Upper lobe of left lung (tissue), 6 donors: ENCODE measurements around the gene SHC2. TPM values are rescaled to one million over a fixed set of nuclear protein-coding genes. Genes with fewer than 3 reads are reported as not detected.

Experiments
- ATAC-seq, 2 donors: fragments of 200-7000 bp; cut with Tn5 transposase; one replicate each; pipeline ENCODE4 v1.9.1; 2022; ENCODE audit warnings: mild to moderate bottlenecking in 2 of 2, moderate library complexity in 2 of 2; ENCODE audit not compliant: low FRiP score in 2 of 2
- DNase-seq, 2 donors: peaks; one replicate each; pipeline ENCODE4 v3.0.0-alpha.2; 2019 to 2020
- H3K27ac ChIP-seq, 4 donors: fragments of 200-600 bp; sonication (generic); one replicate each; pipeline ENCODE4 v1.5.1; 2016 to 2019
- H3K27me3 ChIP-seq, 4 donors: fragments of 200-600 bp; sonication (generic); one replicate each; pipeline ENCODE4 v1.5.1; 2017 to 2019
- H3K36me3 ChIP-seq, 4 donors: fragments of 200-600 bp; sonication (generic); one replicate each; pipeline ENCODE4 v1.5.1; 2016 to 2019
- H3K4me1 ChIP-seq, 4 donors: fragments of 200-600 bp; sonication (generic); one replicate each; pipeline ENCODE4 v1.5.1; 2018 to 2019
- H3K4me3 ChIP-seq, 4 donors: fragments of 200-600 bp; sonication (generic); one replicate each; pipeline ENCODE4 v1.5.1; 2017 to 2019; ENCODE audit warnings: mild to moderate bottlenecking in 2 of 4, moderate library complexity in 1 of 4
- H3K9me3 ChIP-seq, 4 donors: fragments of 200-600 bp; sonication (generic); one replicate each; pipeline ENCODE4 v1.5.1; 2018 to 2019
- EP300 ChIP-seq, 4 donors: sonication (generic); formaldehyde crosslinking; IDR thresholded peaks; one replicate each; pipeline ENCODE4 v1.5.1; 2017; ENCODE audit warnings: antibody characterized with exemption in 4 of 4, control low read depth in 2 of 4
- POLR2A ChIP-seq, 4 donors: fragments of 450-650 bp; IDR thresholded peaks; one replicate each; pipeline ENCODE4 v1.5.1; 2016 to 2017; ENCODE audit warnings: antibody characterized with exemption in 4 of 4, mild to moderate bottlenecking in 2 of 4
- POLR2AphosphoS5 ChIP-seq, 2 donors: sonication (generic); formaldehyde crosslinking; IDR thresholded peaks; one replicate each; pipeline ENCODE4 v1.5.1; 2017; ENCODE audit warnings: antibody characterized with exemption in 2 of 2
- WGBS, 2 donors: methylation state at CpG; one replicate each; pipeline ENCODE4 v1.1.5; 2017 to 2018; 5-methylcytosine and 5-hydroxymethylcytosine counted together
- total RNA-seq, 6 donors: library from RNA; depleted of rRNA in 4 of 6; stranded (reverse); fragments of >200 nt in 4 of 6; gene quantifications; one replicate each; pipeline versions ENCODE4 v1.1.0 to v1.2.1, GENCODE V29; 2016 to 2021
- TF ChIP-seq, protein P1 (sequence below), 6 experiments: fragments of 450-650 bp in 4 of 6; fragments of 200-600 bp in 2 of 6; sonication (generic) in 2 of 6; IDR thresholded peaks; one replicate each; pipeline ENCODE4 v1.5.1; 2016 to 2019; ENCODE audit warnings: antibody characterized with exemption in 6 of 6
- donor health status: DM: no; HTN: no; CAD: no; lungs with moderate emphysema.
- donor health status: DM: no; HTN: yes; CAD: no; lungs with severe emphysema.

Gene SHC2
- total RNA-seq, 6 donors from 2014 or later: 10.5 to 104 (median 22.5) TPM

DNA sequence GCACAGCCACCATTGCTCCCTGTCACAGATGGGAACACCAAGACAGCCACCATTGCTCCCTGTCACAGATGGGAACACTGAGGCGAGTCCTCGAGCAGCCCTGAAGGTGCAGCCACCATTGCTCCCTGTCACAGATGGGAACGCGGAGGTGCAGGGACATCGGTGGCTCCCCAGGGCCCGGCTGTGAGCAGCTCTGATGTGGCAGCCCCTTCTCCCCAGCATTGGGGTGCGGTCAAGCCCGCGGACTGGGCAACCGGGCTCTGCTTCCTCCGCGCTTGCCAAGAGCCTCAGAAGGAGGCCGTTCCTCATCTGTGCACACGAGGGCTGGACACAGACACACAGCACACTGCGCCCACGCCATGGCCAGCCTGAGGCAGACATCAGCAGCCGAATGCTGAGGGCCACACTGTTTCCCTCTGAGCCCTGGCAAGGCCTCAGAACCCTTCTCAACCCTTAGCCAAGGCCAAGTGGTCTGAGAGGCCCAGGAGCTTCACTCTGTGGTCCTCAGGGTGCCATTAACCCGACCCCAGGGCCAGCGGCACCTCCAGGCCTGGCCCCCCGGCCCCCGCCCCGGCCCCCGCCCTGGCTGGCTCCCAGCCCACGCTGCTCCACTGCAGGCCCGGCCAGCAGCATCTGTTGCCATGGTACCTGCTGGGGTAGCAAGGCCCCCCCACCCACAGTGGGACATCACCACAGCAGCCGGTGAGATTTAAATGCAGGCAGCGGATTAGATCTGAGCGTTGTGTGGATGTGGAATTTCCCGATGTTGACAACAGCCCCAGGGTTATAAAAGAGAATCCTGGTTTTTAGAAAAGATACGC lies 70.2 kb downstream of the SHC2 start:
- no peak for ATAC-seq
- 69 to 85% methylated on average over 5 to 30 of the region's 30 CpGs for WGBS, 2 donors

DNA sequence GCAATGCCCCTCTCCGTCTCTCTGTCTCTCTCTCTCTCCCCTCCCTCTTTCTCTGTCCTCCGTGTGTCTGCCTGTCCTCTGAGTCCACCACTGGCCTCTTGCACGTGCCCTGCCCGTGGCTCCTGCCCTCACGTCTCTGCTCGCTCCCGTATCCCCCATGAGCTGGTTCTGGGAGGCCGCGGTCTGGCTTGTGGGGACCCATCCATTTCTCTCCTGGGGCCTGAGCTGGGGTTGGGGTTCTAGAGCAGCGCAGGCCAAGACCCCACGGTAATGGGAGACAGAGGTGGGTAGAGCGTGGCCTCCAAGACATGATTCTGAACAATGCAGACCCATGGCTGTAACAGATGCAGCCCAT lies 70.9 kb downstream of the SHC2 start:
- no peak for ATAC-seq
- peak in 1 of 2 donors; percentile 6 for DNase-seq
- 78 to 87% methylated on average over 9 to 11 of the region's 12 CpGs for WGBS, 2 donors

More for the DNA sequence above, 70.2 kb downstream of the SHC2 start:
- TF ChIP-seq, protein P1, sequence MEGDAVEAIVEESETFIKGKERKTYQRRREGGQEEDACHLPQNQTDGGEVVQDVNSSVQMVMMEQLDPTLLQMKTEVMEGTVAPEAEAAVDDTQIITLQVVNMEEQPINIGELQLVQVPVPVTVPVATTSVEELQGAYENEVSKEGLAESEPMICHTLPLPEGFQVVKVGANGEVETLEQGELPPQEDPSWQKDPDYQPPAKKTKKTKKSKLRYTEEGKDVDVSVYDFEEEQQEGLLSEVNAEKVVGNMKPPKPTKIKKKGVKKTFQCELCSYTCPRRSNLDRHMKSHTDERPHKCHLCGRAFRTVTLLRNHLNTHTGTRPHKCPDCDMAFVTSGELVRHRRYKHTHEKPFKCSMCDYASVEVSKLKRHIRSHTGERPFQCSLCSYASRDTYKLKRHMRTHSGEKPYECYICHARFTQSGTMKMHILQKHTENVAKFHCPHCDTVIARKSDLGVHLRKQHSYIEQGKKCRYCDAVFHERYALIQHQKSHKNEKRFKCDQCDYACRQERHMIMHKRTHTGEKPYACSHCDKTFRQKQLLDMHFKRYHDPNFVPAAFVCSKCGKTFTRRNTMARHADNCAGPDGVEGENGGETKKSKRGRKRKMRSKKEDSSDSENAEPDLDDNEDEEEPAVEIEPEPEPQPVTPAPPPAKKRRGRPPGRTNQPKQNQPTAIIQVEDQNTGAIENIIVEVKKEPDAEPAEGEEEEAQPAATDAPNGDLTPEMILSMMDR (IDR thresholded peaks at IDR 0.05): no peak
- TF ChIP-seq EP300 (IDR thresholded peaks at IDR 0.05) (no peak), POLR2A (IDR thresholded peaks at IDR 0.05) (no peak), POLR2AphosphoS5 (IDR thresholded peaks at IDR 0.05) (no peak)
- peak in 1 of 2 donors; percentile 10 for DNase-seq
- H3K36me3 ChIP-seq: no peaks in the 10 kb centered on the region
- H3K27ac ChIP-seq: no peak overlapping the region
- H3K27me3 ChIP-seq: no peaks in the 10 kb centered on the region
- no peak overlapping the region for H3K4me3 ChIP-seq
- peaks cover 0 to 3% (median 0%) of the 10 kb centered on the region in 4 donors for H3K9me3 ChIP-seq
- no peaks in the 10 kb centered on the region for H3K4me1 ChIP-seq

DNA sequence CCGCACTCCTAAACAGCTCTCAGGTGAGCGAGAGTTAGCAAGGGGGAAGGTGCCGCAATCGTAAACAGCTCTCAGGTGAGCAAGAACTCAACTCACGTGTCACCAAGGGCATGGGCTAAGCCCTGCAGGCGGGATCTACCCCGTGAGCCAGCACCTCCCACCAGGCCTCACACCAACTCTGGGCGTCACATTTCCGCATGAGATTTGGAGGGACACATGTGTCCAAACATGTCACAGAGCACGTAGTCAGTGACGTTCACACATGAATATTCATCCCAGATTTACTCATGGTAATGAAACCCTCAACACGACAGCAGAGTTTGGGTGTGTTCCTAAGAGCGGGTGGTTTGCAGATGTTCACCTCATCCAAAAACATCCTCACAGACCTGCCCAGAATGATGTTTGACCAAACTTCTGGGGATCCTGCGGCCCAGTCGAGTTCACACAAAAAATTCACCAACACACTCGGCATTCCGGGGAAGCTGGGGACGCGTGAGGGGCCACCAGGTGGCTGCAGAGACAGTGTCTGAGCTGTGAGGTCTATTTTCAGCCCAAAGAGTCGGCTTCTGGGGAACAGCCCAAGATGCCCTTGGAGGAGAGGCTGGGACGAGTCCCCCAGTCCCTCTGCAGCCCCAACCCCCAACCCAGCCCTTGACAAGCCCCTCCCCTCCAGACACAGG lies 71.4 kb downstream of the SHC2 start:
- WGBS, 2 donors: 74 to 86% methylated on average over 16 to 20 of the region's 21 CpGs
- Histone ChIP-seq H3K9me3 (no peaks in the 10 kb centered on the region), H3K27ac (no peak overlapping the region), H3K4me1 (no peaks in the 10 kb centered on the region), H3K36me3 (no peaks in the 10 kb centered on the region), H3K27me3 (no peaks in the 10 kb centered on the region), H3K4me3 (no peak overlapping the region)
- ATAC-seq (peak in 1 of 2 donors; percentile 66), DNase-seq (peak in 1 of 2 donors; percentile 8)
- TF ChIP-seq EP300 (IDR thresholded peaks at IDR 0.05): no peak
- no peak for TF ChIP-seq POLR2AphosphoS5 (IDR thresholded peaks at IDR 0.05)
- TF ChIP-seq POLR2A (IDR thresholded peaks at IDR 0.05): no peak
- TF ChIP-seq, protein P1 (IDR thresholded peaks at IDR 0.05): no peak

More for the DNA sequence above, 70.9 kb downstream of the SHC2 start:
- Histone ChIP-seq H3K27me3 (no peaks in the 10 kb centered on the region), H3K9me3 (no peaks in the 10 kb centered on the region), H3K4me3 (no peak overlapping the region), H3K4me1 (no peaks in the 10 kb centered on the region), H3K27ac (no peak overlapping the region), H3K36me3 (no peaks in the 10 kb centered on the region)
- no peak for TF ChIP-seq POLR2A (IDR thresholded peaks at IDR 0.05)
- no peak for TF ChIP-seq EP300 (IDR thresholded peaks at IDR 0.05)
- TF ChIP-seq, protein P1 (IDR thresholded peaks at IDR 0.05): no peak

DNA sequence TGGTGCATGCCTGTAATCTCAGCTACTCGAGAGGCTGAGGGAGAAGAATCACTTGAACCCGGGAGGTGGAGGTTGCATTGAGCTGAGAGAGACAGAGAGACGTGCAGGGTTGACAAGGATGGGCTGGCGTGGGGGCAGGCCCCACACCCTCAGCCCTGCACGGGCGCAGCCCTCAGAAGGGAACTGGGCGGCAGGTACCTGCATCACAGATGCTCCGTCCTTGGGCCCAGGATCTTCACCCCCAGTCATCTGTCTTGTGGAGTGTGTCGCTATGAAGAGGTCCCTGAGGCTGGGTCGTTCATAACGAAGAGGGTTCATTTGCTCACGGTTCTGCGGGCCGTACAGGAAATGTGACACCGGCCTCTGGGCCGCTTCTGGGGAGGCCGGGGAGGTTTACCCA lies 72.1 kb downstream of the SHC2 start:
- TF ChIP-seq POLR2A (IDR thresholded peaks at IDR 0.05): no peak
- TF ChIP-seq, protein P1 (IDR thresholded peaks at IDR 0.05): no peak
- TF ChIP-seq POLR2AphosphoS5 (IDR thresholded peaks at IDR 0.05): no peak
- TF ChIP-seq EP300 (IDR thresholded peaks at IDR 0.05): no peak
- H3K36me3 ChIP-seq: no peaks in the 10 kb centered on the region
- DNase-seq: no peak
- peaks cover 0 to 2% (median 0%) of the 10 kb centered on the region in 4 donors for H3K27me3 ChIP-seq
- 80 to 83% methylated on average over 16 to 17 of the region's 17 CpGs for WGBS, 2 donors
- no peaks in the 10 kb centered on the region for H3K4me1 ChIP-seq
- no peak overlapping the region for H3K4me3 ChIP-seq
- ATAC-seq: peak in 1 of 2 donors; percentile 20
- H3K27ac ChIP-seq: no peak overlapping the region
- H3K9me3 ChIP-seq: no peaks in the 10 kb centered on the region
